Inflammatory macrophage treated with lipopolysaccharide for 4 hours (primary cell): Measurements from ENCODE around the gene CCR7.

ENCODE experiments used
- DNase-seq: peaks from one replicate; pipeline ENCODE4 v3.0.0-alpha.2; 2020

CCR7 gene

DNA sequence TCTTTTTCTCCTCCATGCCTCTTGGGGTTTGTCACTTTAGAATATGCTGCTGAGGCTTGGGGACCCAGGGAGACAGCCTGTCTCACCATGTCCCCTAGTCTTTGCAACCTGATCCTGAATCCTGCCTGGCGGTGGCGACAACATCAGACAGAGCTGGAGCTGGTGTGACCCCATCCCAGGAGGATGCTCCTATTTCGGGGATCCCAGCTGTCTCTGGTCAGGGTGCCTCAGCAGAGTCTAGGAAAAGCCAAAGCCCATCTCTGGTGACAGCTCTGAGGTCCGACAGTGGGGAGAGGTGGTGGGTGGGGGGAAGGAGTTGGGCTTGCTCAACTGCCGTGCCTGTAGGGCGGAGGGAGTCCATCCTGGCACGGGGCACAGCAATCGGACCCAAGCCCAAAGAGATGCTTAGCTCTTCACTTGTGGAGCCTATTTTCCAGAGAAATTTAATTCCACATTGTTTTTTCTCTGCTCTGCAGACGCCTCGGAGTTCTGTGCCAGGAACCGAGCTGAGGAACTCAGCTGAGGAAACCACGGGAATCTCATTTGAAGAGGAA is 53.5 kb downstream of the CCR7 start:
- DNase-seq: no peak

DNA sequence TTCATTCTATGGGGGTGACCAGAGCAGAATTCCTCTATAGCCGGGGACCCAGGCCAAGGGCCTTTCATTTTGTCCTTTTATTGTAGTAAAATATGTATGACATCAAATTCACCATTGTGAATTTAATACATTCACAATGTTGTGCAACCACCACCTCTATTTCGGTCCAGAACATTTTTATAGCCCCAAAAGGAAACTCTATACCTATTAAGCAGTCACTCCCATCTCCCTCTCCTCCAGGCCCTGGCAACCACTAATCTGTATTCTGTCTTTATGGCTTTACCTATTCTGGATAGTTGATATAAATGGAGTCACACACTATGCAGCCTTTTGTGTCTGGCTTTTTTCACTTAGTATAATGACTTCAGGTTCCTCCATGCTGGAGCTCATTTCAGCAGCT is 54.1 kb downstream of the CCR7 start:
- DNase-seq: no peak

DNA sequence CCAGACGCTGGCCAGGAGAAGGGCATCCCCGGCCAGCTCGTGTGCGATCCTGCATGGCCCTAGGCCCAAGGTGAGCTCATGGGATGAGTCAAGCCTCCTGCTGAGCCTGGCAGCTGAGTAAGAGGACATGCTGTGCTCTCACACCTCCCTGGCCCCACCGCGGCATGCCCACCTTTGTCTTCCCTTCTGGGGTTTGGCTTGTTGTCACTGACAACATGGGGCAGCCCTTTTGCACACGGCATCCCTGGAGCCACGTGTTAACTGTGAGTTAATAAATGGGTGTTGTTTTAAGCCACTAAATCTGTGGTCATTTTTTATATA is 55.0 kb downstream of the CCR7 start:
- no peak for DNase-seq

DNA sequence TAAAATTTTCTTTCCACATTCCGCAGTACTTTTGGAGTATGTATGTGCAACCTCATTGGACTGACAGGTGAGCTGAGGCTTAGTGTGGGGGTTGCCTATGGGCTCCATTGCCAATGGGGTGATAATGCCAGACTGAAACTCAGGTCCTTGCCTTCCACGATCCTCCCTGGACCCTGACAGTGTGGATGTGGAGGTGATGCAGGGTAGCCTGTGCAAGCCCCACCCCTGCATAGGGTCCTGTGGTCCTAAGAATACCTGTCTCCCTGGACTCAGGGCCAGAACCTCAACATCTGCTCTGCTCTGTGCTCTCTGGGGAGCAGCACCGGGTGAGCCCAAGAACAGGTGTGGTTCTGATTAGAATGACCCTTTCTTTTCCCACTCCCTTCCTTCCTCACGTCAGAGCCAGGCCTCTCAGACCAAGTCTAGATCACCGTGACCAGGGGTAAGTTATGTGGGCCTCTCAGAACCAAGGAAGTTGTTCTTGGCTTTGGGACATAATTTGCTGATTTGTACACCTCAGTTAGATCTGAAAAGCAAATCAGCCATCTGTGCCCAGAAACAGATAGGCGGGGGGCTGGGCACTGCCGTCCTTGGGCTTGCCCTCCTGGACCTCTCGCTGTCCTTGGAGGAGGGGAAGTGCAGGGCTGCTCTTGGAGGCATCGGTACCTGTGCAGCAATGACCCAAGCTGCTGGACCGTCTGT is 55.5 kb downstream of the CCR7 start:
- no peak for DNase-seq

DNA sequence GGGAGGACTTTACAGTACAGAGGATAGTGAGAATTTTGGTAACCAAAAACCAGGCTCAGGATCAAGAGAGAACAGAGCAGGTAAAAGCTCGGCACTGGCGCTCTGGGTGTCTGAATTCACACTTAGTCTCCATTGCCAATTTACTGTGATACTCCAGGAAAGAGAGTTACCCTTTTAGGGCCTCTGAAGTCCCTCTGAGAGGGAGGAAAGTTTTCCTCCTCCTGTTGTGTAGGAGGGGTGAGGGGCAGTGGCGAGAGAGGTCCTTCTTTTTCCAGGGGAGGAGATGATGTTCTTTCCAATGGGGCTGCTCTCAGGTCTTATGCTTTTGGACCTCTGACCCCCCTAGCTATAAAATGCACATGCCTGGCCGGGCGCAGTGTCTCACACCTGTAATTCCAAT is 58.5 kb downstream of the CCR7 start:
- DNase-seq: no peak
